Ovary (tissue), 9 donors: ENCODE results near the gene RNF39. TPM values are rescaled to one million over a fixed set of nuclear protein-coding genes. Genes with fewer than 3 reads are reported as not detected.

Experiments used
- DNase-seq, 5 donors: peaks; one replicate each; pipeline ENCODE4 v3.0.0-alpha.2; 2019 to 2020
- H3K27ac ChIP-seq, 2 donors: fragments of 200-600 bp; one replicate each; pipeline versions ENCODE4 v1.5.1 to v1.8.0; 2019 to 2022
- H3K27me3 ChIP-seq: fragments of 200-600 bp; one replicate; pipeline ENCODE4 v1.8.0; 2022
- H3K36me3 ChIP-seq: fragments of 200-600 bp; sonication (generic); one replicate; pipeline ENCODE4 v1.5.1; 2019
- H3K4me1 ChIP-seq: one replicate; pipeline ENCODE4 v1.8.1; 2013; ENCODE audit warnings: mild to moderate bottlenecking, moderate library complexity; ENCODE audit not compliant: insufficient read depth
- H3K4me3 ChIP-seq: fragments of 200-600 bp; sonication (generic); one replicate; pipeline ENCODE4 v1.5.1; 2017
- H3K9me3 ChIP-seq, 2 donors: fragments of 200-600 bp in 1 of 2; sonication (generic) in 1 of 2; one replicate each; pipeline versions ENCODE4 v1.5.1 to v1.8.1; 2013 to 2019; ENCODE audit warnings: mild to moderate bottlenecking in 1 of 2, moderate library complexity in 1 of 2
- EP300 ChIP-seq: sonication (generic); formaldehyde crosslinking; IDR thresholded peaks from one replicate; pipeline ENCODE4 v1.6.1; 2017; ENCODE audit warnings: antibody characterized with exemption
- POLR2A ChIP-seq: fragments of 450-650 bp; IDR thresholded peaks from one replicate; pipeline ENCODE4 v1.6.1; 2017; ENCODE audit warnings: antibody characterized with exemption, mild to moderate bottlenecking, moderate library complexity
- WGBS, 3 donors: extraction: QIAGEN DNeasy Blood & Tissue Kit in 1 of 3; methylation state at CpG; one replicate each; pipeline versions ENCODE4 v1.1.5 to v1.1.7; 2013 to 2017; 5-methylcytosine and 5-hydroxymethylcytosine counted together
- intact Hi-C, 4 donors: fragments of 100-400 bp; cut with DNase I; formaldehyde crosslinking; loops; one replicate each; pipeline versions ENCODE4 v1.11.0 to v1.15.1; 2022 to 2023
- polyA plus RNA-seq, 2 donors: library from polyadenylated mRNA; stranded (reverse); fragments of 200-250 nt in 1 of 2; fragments of 350-450 nt in 1 of 2; fragmentation: Illumina TruSeq in 1 of 2; extraction: RNeasy Lipid Tissue Mini Kit (QIAGEN cat#74804) in 1 of 2; gene quantifications; one replicate each; pipeline ENCODE4 v1.2.3, GENCODE V29; 2013 to 2014
- total RNA-seq, 7 donors: library from RNA; depleted of rRNA in 2 of 7; stranded (reverse); fragments of >200 nt in 2 of 7; fragmentation: NEBNext Ultra II Directional in 3 of 7; extraction: Animal tissue kit (Norgen Biotek cat#: 25700) in 3 of 7; gene quantifications; one replicate each; pipeline versions ENCODE4 v1.1.0 to v1.2.4, GENCODE V29; 2016 to 2023
- TF ChIP-seq, protein P1 (sequence below), 3 donors: fragments of 450-650 bp in 2 of 3; fragments of 200-600 bp in 1 of 3; IDR thresholded peaks; one replicate each; pipeline versions ENCODE4 v1.5.1 to v1.8.0; 2016 to 2022; ENCODE audit warnings: antibody characterized with exemption in 3 of 3, mild to moderate bottlenecking in 1 of 3
- donor health status: DM: no; HTN: no; CAD: no; lungs with moderate emphysema.
- donor health status: DM: no; HTN: no; CAD: no.
- donor health status: Bipolar disorder and iron deficiency.
- donor health status: DM: yes; HTN: yes; CAD: no.
- donor health status: DM: no; HTN: no; CAD: no.
- donor health status: DM: yes; HTN: yes; CAD: no.

RNF39 gene
- total and polyA plus RNA-seq, 9 donors: 0.28 to 3.1 (median 0.97) TPM; not detected in 1

DNA sequence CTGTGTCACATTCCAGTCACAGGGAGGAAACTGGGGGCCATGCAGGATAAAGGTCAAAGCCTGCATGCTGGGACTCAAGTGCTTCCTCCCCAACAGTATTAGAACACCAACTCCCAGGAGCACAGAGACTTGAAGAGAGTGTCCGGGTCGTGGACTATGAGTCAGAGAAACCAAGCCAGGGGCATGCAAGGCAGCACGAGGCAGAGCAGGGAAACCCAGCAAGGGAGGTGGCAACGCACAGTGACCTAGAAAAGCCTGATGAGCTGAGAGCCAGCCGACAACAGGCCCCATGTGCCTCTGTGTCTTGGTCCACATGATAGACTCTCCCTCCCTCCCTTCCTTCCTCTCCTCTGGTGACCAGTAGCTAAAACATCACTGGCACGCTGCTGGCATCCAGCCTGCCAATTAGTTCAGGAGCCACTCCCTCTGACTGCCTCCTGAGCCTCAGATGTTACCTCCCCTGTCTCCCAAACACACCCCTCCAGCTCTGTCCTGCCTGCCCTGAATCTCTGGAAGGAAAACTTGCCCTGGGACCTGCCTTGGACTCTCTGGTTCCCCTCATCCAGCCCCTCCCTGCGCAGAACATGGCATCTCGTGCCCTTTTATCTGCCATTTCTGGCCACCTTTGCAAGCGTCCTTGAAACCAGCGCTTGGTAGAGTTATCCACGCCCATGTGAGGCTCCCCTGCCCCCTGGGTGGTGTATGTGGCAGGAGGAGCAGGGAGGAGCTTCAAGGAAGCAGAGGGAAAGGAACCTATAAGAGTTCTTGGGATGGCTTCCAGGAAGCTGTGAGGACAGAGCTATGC, 16.2 kb upstream of the RNF39 start:
- Histone ChIP-seq H3K4me3 (no peak overlapping the region), H3K27me3 (no peaks in the 10 kb centered on the region), H3K36me3 (no peaks in the 10 kb centered on the region), H3K27ac (no peak overlapping the region), H3K4me1 (no peaks in the 10 kb centered on the region), H3K9me3 (no peaks in the 10 kb centered on the region)
- no peak for DNase-seq
- TF ChIP-seq EP300 (no peak), POLR2A (no peak)
- TF ChIP-seq, protein P1, sequence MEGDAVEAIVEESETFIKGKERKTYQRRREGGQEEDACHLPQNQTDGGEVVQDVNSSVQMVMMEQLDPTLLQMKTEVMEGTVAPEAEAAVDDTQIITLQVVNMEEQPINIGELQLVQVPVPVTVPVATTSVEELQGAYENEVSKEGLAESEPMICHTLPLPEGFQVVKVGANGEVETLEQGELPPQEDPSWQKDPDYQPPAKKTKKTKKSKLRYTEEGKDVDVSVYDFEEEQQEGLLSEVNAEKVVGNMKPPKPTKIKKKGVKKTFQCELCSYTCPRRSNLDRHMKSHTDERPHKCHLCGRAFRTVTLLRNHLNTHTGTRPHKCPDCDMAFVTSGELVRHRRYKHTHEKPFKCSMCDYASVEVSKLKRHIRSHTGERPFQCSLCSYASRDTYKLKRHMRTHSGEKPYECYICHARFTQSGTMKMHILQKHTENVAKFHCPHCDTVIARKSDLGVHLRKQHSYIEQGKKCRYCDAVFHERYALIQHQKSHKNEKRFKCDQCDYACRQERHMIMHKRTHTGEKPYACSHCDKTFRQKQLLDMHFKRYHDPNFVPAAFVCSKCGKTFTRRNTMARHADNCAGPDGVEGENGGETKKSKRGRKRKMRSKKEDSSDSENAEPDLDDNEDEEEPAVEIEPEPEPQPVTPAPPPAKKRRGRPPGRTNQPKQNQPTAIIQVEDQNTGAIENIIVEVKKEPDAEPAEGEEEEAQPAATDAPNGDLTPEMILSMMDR (IDR thresholded peaks at IDR 0.05): no peak
- WGBS, 3 donors: 41 to 43% (median 42%) methylated on average over 11 of the region's 11 CpGs
- intact Hi-C loops: no loop called here

DNA sequence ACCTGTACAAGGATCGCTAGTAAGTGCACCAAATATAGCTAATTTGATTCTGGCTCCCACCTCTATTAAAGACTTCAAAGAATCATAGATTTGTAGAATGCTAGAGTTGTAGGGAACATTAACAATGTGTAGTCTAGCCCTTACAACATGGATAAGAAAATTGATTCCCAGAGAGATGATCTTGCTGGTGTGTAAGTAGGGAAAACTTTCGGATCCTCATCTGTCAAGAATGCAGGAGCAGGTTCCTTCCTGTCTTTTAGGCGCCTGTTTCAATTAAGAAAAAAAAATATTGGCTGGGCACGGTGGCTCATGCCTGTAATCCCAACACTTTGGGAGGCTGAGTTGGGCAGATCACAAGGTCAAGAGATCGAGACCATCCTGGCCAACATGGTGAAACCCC, 12.3 kb upstream of the RNF39 start:
- H3K9me3 ChIP-seq: no peaks in the 10 kb centered on the region
- intact Hi-C loops: no loop called here

DNA sequence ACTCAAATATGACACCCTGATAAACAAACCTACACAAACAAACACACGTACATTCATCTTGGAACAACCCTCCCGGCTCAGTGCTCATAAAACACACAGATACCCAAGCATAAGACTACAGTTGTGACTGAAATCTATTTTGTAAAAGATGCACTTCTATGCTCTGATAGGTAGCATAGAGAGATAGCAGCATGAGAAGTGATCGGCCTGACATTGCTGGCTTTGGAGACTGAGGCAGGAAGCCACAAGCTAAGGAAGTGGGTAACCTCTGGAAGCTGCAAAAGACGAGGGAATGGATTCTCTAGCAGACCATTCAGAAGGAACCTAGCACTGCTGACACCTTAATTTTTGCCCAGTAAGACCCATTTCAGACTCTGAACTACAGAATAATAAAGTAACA, 1.6 kb upstream of the RNF39 start:
- Histone ChIP-seq H3K4me1 (peaks cover 8% of the 10 kb centered on the region), H3K9me3 (no peaks in the 10 kb centered on the region), H3K27ac (no peak overlapping the region), H3K36me3 (no peaks in the 10 kb centered on the region), H3K4me3 (no peak overlapping the region), H3K27me3 (no peaks in the 10 kb centered on the region)
- DNase-seq: no peak
- TF ChIP-seq, protein P1 (IDR thresholded peaks at IDR 0.05): no peak
- TF ChIP-seq POLR2A: no peak
- TF ChIP-seq EP300: no peak
- intact Hi-C loops: no loop called here
- WGBS, 3 donors: 46 to 55% (median 46%) methylated on average over 4 of the region's 4 CpGs

More for the DNA sequence above, 12.3 kb upstream of the RNF39 start:
- WGBS, 3 donors: 65 to 86% (median 69%) methylated on average over 5 of the region's 5 CpGs
- H3K27ac ChIP-seq: no peak overlapping the region
- H3K4me1 ChIP-seq: no peaks in the 10 kb centered on the region
- no peaks in the 10 kb centered on the region for H3K27me3 ChIP-seq
- no peak for DNase-seq
- TF ChIP-seq EP300 (no peak), POLR2A (no peak)
- TF ChIP-seq, protein P1 (IDR thresholded peaks at IDR 0.05): no peak
- H3K4me3 ChIP-seq: no peak overlapping the region
- H3K36me3 ChIP-seq: no peaks in the 10 kb centered on the region

GRCh38 chr6:30075790-30076732, 492 bp upstream of the RNF39 start:
- Histone ChIP-seq H3K4me3 (no peak overlapping the region), H3K36me3 (no peaks in the 10 kb centered on the region), H3K4me1 (peaks cover 8% of the 10 kb centered on the region), H3K27me3 (no peaks in the 10 kb centered on the region), H3K9me3 (no peaks in the 10 kb centered on the region), H3K27ac (no peak overlapping the region)
- DNase-seq: peak in 4 of 5 donors; percentile 45 to 77 (median 54)
- 28 to 37% (median 32%) methylated on average over 21 to 22 of the region's 22 CpGs for WGBS, 3 donors
- intact Hi-C loops: no loop called here
- TF ChIP-seq POLR2A (no peak), EP300 (no peak)
- TF ChIP-seq, protein P1 (IDR thresholded peaks at IDR 0.05): peak in 1 of 3 donors; percentile 6
